A549 (cell line): ENCODE measurements around the gene VSNL1. TPM values are rescaled to one million over a fixed set of nuclear protein-coding genes. Genes with fewer than 3 reads are reported as not detected.

Source experiments
- ATAC-seq, 2 experiments: fragments of 200-7000 bp in 1 of 2; fragments of >200 bp in 1 of 2; cut with Nextera tagmentation in 1 of 2; cut with Tn5 transposase in 1 of 2; 3 replicates each; pipeline versions ENCODE4 v1.8.0 to v1.9.1; 2018 to 2020; ENCODE audit warnings: mild to moderate bottlenecking in 1 of 2, moderate library complexity in 1 of 2
- CTCF ChIA-PET: fragments of 300-600 bp; sonication (Branson Sonifier 250); formaldehyde crosslinking; extraction: SDS; loops from one replicate; lab custom pipeline; 2021; ENCODE audit warnings: antibody characterized with exemption, inconsistent platforms; lab: Yijun Ruan, JAX
- POLR2A ChIA-PET: fragments of 350-600 bp; formaldehyde crosslinking; extraction: SDS; loops from one replicate; lab custom pipeline; 2021; ENCODE audit warnings: antibody characterized with exemption, inconsistent platforms; lab: Yijun Ruan, JAX
- DNase-seq, 2 experiments: peaks; one replicate each; pipeline versions ENCODE4 v3.0.0 to v3.0.0-alpha.2; 2011 to 2016; ENCODE audit warnings: low read depth in 1 of 2, low spot score in 1 of 2
- FAIRE-seq: peaks from 2 replicates; lab custom pipeline; 2011; peaks lifted over from hg19 to GRCh38; lab: Jason Lieb, UNC
- H3K27ac ChIP-seq, 2 experiments: fragments of >200 bp; sonication (Bioruptor Twin); formaldehyde crosslinking; 3 replicates each; pipeline ENCODE4 v1.5.1; 2016 to 2017
- H3K4me1 ChIP-seq: fragments of >200 bp; sonication (Bioruptor Twin); formaldehyde crosslinking; 3 replicates; pipeline ENCODE4 v1.6.1; 2016
- H3K4me2 ChIP-seq: fragments of >200 bp; sonication (Bioruptor Twin); formaldehyde crosslinking; 3 replicates; pipeline ENCODE4 v1.6.1; 2016
- H3K4me3 ChIP-seq: fragments of >200 bp; sonication (Bioruptor Twin); formaldehyde crosslinking; 3 replicates; pipeline ENCODE4 v1.5.1; 2016
- H3K9me3 ChIP-seq: fragments of >200 bp; sonication (Bioruptor Twin); formaldehyde crosslinking; 3 replicates; pipeline ENCODE4 v1.6.1; 2016
- BHLHE40 ChIP-seq: IDR thresholded peaks from 2 replicates; pipeline ENCODE4 v1.6.1; 2012; ENCODE audit warnings: low read depth, low read length, inconsistent platforms
- CBX2 ChIP-seq: fragments of 200-600 bp; sonication (generic); IDR thresholded peaks from 2 replicates; pipeline ENCODE4 v1.6.1; 2016; ENCODE audit warnings: low read depth, mild to moderate bottlenecking, borderline replicate concordance
- CEBPB ChIP-seq, 2 experiments: fragments of >200 bp in 1 of 2; sonication (Bioruptor Twin) in 1 of 2; formaldehyde crosslinking in 1 of 2; IDR thresholded peaks; 2 replicates each; pipeline ENCODE4 v1.6.1; 2012 to 2016
- E2F6 ChIP-seq: IDR thresholded peaks from 2 replicates; pipeline ENCODE4 v1.6.1; 2012; ENCODE audit warnings: low read depth, borderline replicate concordance
- EHMT2 ChIP-seq: fragments of 200-600 bp; sonication (generic); IDR thresholded peaks from 2 replicates; pipeline ENCODE4 v1.6.1; 2016; ENCODE audit warnings: antibody characterized with exemption, low read depth, mild to moderate bottlenecking, moderate library complexity
- EP300 ChIP-seq, 2 experiments: fragments of >200 bp; sonication (Bioruptor Twin); formaldehyde crosslinking; IDR thresholded peaks; 2 replicates in 1 of 2; 3 replicates in 1 of 2; pipeline ENCODE4 v1.6.1; 2016 to 2017
- FOSB ChIP-seq: fragments of 250-450 bp; sonication (Bioruptor Pico); IDR thresholded peaks from 2 replicates; pipeline ENCODE4 v1.5.0; 2020; ENCODE audit warnings: mild to moderate bottlenecking, moderate library complexity
- GATA3 ChIP-seq: IDR thresholded peaks from 2 replicates; pipeline ENCODE4 v1.6.1; 2012; ENCODE audit warnings: borderline replicate concordance
- HDAC2 ChIP-seq: fragments of 200-600 bp; sonication (generic); IDR thresholded peaks from 2 replicates; pipeline ENCODE4 v1.6.1; 2016
- HEYL ChIP-seq: fragments of 250-450 bp; sonication (Bioruptor Pico); IDR thresholded peaks from 2 replicates; pipeline ENCODE4 v1.8.0; 2021; ENCODE audit warnings: mild to moderate bottlenecking, moderate library complexity
- HOXB13 ChIP-seq: fragments of 250-450 bp; sonication (Bioruptor Pico); IDR thresholded peaks from 2 replicates; pipeline ENCODE4 v1.5.0; 2020; ENCODE audit warnings: low read depth, mild to moderate bottlenecking, moderate library complexity
- JUN ChIP-seq, 2 experiments: fragments of >200 bp; sonication (Bioruptor Twin); formaldehyde crosslinking; IDR thresholded peaks; 2 replicates in 1 of 2; 3 replicates in 1 of 2; pipeline ENCODE4 v1.6.1; 2016 to 2017
- MAFK ChIP-seq: fragments of 450-650 bp; IDR thresholded peaks from 2 replicates; pipeline ENCODE4 v1.6.1; 2014; ENCODE audit not compliant: partially characterized antibody
- NFE2L2 ChIP-seq: fragments of 150-350 bp; conservative IDR thresholded peaks from 2 replicates; pipeline ENCODE4 v1.6.1; 2014; ENCODE audit warnings: low read length
- POLR2A ChIP-seq: IDR thresholded peaks from 2 replicates; pipeline ENCODE4 v1.6.1; 2012; ENCODE audit warnings: mild to moderate bottlenecking, low read length
- REST ChIP-seq: fragments of 200-600 bp; sonication (generic); IDR thresholded peaks from 2 replicates; pipeline ENCODE4 v1.6.1; 2016; ENCODE audit warnings: antibody characterized with exemption, mild to moderate bottlenecking, moderate library complexity
- SREBF2 ChIP-seq: fragments of 450-650 bp; IDR thresholded peaks from 2 replicates; pipeline ENCODE4 v1.6.1; 2014; ENCODE audit warnings: mild to moderate bottlenecking, moderate library complexity
- TP53 ChIP-seq: fragments of 250-450 bp; sonication (Bioruptor Pico); IDR thresholded peaks from 2 replicates; pipeline ENCODE4 v1.5.0; 2021; ENCODE audit warnings: mild to moderate bottlenecking, moderate library complexity
- ZSCAN20 ChIP-seq: fragments of 250-450 bp; sonication (Bioruptor Pico); IDR thresholded peaks from 2 replicates; pipeline ENCODE4 v1.8.0; 2022; ENCODE audit warnings: mild to moderate bottlenecking, moderate library complexity
- WGBS: methylation state at CpG from one replicate; pipeline ENCODE4 v1.1.6; 2017; ENCODE audit errors: missing lambda C conversion rate; 5-methylcytosine and 5-hydroxymethylcytosine counted together
- polyA plus RNA-seq, 4 experiments: library from polyadenylated mRNA; depleted of rRNA in 3 of 4; stranded (reverse); fragments of >200 nt; fragmentation: RNase III in 1 of 4; extraction: RNeasy Plus Mini Kit Qiagen cat#74134 plus additional on column Dnase treatment in 1 of 4; gene quantifications; 2 replicates in 3 of 4; 3 replicates in 1 of 4; pipeline ENCODE4 v1.2.3, GENCODE V29; 2011 to 2017
- TF ChIP-seq, protein P1 (sequence below): fragments of 250-450 bp; sonication (Bioruptor Pico); IDR thresholded peaks from 2 replicates; pipeline ENCODE4 v1.5.0; 2020; ENCODE audit warnings: low read depth, mild to moderate bottlenecking, moderate library complexity

Gene VSNL1
- polyA plus RNA-seq, 2 of the 4 experiments (the other 2 are of a cell fraction), result not detected

DNA sequence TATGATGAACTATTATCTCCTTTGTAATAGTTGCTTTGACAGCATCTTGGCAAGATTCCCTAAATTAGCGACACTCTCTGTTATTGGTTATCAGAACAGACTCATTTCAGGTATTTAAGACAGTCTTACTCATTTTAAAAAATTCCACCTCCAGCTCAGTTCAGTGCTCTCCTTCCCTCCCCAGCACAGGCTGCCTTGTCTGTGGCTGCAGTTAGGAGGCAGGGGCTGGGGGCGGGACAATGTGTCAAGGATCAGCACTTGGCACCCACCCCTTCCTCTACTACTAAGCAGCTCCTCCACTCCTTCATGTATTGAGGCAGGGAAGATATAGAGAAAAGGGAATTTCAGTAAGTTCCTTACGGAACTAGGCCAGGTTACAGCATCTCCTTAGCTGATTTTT lies 85.0 kb downstream of the VSNL1 start (continued):
- no peak for TF ChIP-seq E2F6

- POLR2A ChIA-PET, result no interaction called here
- TF ChIP-seq GATA3 (no peak), EP300 (IDR thresholded peaks at IDR 0.05) (no peak), HDAC2 (no peak), FOSB (CRISPR knock-in tag) (no peak), ZSCAN20 (CRISPR knock-in tag) (no peak), EHMT2 (no peak), SREBF2 (no peak), CEBPB (IDR thresholded peaks at IDR 0.05) (no peak), TP53 (CRISPR knock-in tag) (no peak), POLR2A (no peak), HOXB13 (CRISPR knock-in tag) (no peak), BHLHE40 (no peak), NFE2L2 (no peak), CBX2 (no peak)
- H3K4me2 ChIP-seq, result no peak overlapping the region
- DNase-seq (no peak), FAIRE-seq (no peak), ATAC-seq (no peak)
- no peak overlapping the region for H3K27ac ChIP-seq
- H3K4me3 ChIP-seq, result no peak overlapping the region
- peaks cover 6% of the 10 kb centered on the region; the same call in 1 of the 3 replicates for H3K9me3 ChIP-seq
- H3K4me1 ChIP-seq, result no peaks in the 10 kb centered on the region
- WGBS, result 38% methylated on average over 3 of the region's 3 CpGs
- CTCF ChIA-PET, result interaction anchor here (0.5 kb wide), 1 partner anchor 854 kb away, joined by 3 read pairs; no protein-coding TSS in a partner anchor
Observed at GRCh38 chr2:17626986-17627385, 86.5 kb downstream of the VSNL1 start.

DNA sequence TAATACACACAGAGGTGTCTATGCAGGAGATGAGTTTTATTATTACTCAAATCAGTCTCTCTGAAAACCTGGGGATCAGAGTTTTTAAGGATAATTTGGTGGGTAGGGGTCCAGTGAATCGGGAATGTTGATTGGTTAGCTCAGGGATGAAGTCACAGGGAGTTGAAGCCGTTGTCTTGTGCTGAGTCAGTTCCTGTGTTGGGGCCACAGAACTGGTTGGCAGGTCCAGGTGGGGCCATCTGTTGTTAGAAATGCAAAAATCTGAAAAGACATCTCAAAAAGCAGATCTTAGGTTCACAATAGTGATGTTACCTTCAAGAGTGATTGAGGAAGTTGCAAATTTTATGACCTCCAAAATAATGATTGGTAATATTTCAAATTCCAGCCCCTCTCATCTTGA lies 86.9 kb downstream of the VSNL1 start:
- FAIRE-seq (no peak), DNase-seq (no peak)
- no peak overlapping the region for H3K27ac ChIP-seq
- no peak overlapping the region for H3K4me2 ChIP-seq
- ChIA-PET POLR2A (no interaction called here), CTCF (interaction anchor here (0.5 to 1.8 kb wide), 4 partner anchors 8 to 855 kb away, joined by 3 to 6 read pairs (median 4); no protein-coding TSS in a partner anchor)
- H3K4me1 ChIP-seq, result no peaks in the 10 kb centered on the region
- 10% methylated on average over 2 of the region's 2 CpGs for WGBS
- TF ChIP-seq REST, result no peak
- no peak for TF ChIP-seq HEYL
- TF ChIP-seq JUN (IDR thresholded peaks at IDR 0.05), result no peak
- no peak for TF ChIP-seq MAFK
- TF ChIP-seq EP300 (IDR thresholded peaks at IDR 0.05), result no peak
- TF ChIP-seq, protein P1, sequence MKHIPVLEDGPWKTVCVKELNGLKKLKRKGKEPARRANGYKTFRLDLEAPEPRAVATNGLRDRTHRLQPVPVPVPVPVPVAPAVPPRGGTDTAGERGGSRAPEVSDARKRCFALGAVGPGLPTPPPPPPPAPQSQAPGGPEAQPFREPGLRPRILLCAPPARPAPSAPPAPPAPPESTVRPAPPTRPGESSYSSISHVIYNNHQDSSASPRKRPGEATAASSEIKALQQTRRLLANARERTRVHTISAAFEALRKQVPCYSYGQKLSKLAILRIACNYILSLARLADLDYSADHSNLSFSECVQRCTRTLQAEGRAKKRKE (CRISPR knock-in tag), result no peak
- TF ChIP-seq, all 56 proteins: peak for 0
- H3K9me3 ChIP-seq, result peaks cover 6% of the 10 kb centered on the region; the same call in 1 of the 3 replicates
- no peak for ATAC-seq
- H3K4me3 ChIP-seq, result no peak overlapping the region
